B cell (primary cell): ENCODE results near the gene CEP131. TPM values are rescaled to one million over a fixed set of nuclear protein-coding genes. Genes with fewer than 3 reads are reported as not detected.

Experiments
- ATAC-seq: fragments of 200-7000 bp; cut with Tn5 transposase; one replicate; pipeline ENCODE4 v1.10.0; 2021; ENCODE audit warnings: low read depth, mild to moderate bottlenecking, moderate number of reproducible peaks, moderate library complexity
- CTCF ChIA-PET: fragments of 350-600 bp; sonication (Branson Sonifier 250); formaldehyde crosslinking; loops from one replicate; lab custom pipeline; 2021; ENCODE audit warnings: antibody characterized with exemption, inconsistent platforms; lab: Charles Lee
- POLR2A ChIA-PET: fragments of 350-600 bp; sonication (Branson Sonifier 250); formaldehyde crosslinking; loops from one replicate; lab custom pipeline; 2021; ENCODE audit warnings: antibody characterized with exemption; lab: Charles Lee
- DNase-seq: peaks from one replicate; pipeline ENCODE4 v3.0.0; 2013
- H2AFZ ChIP-seq: 2 replicates; pipeline ENCODE4 v1.6.1; 2012; ENCODE audit warnings: mild to moderate bottlenecking, low read depth, low read length; ENCODE audit not compliant: insufficient read depth, poor library complexity, severe bottlenecking
- H3K27ac ChIP-seq, 2 donors: 1 replicate in 1 of 2; 2 replicates in 1 of 2; pipeline ENCODE4 v1.5.1; 2012 to 2013; ENCODE audit warnings: low read length in 2 of 2, mild to moderate bottlenecking in 2 of 2, moderate library complexity in 1 of 2
- H3K27me3 ChIP-seq, 4 experiments: fragments of 200-600 bp in 1 of 4; sonication (generic) in 1 of 4; replicated peaks in 1 of 4; 1 replicate in 2 of 4; 2 replicates in 2 of 4; pipeline versions ENCODE4 v1.6.1 to v1.7.0; 2013 to 2016; ENCODE audit warnings: low read length in 3 of 4, mild to moderate bottlenecking in 2 of 4, mixed read lengths in 1 of 4, moderate library complexity in 1 of 4; ENCODE audit not compliant: insufficient read depth in 4 of 4, control insufficient read depth in 3 of 4; ENCODE audit errors: control extremely low read depth in 1 of 4
- H3K36me3 ChIP-seq, 2 experiments: replicated peaks in 1 of 2; 1 replicate in 1 of 2; 2 replicates in 1 of 2; pipeline versions ENCODE4 v1.6.1 to v1.7.1; 2013; ENCODE audit warnings: low read length in 1 of 2; ENCODE audit not compliant: insufficient read depth in 2 of 2, control insufficient read depth in 1 of 2; ENCODE audit errors: control extremely low read depth in 1 of 2, extremely low read depth in 1 of 2
- H3K4me1 ChIP-seq, 2 donors: fragments of 200-600 bp in 1 of 2; sonication (generic) in 1 of 2; 1 replicate in 1 of 2; 2 replicates in 1 of 2; pipeline versions ENCODE4 v1.5.1 to v1.6.1; 2013 to 2017; ENCODE audit warnings: low read length in 2 of 2; ENCODE audit not compliant: control insufficient read depth in 2 of 2, insufficient read depth in 2 of 2
- H3K4me2 ChIP-seq: replicated peaks from 2 replicates; pipeline ENCODE3; 2012; ENCODE audit warnings: mild to moderate bottlenecking, low read depth, low read length; ENCODE audit not compliant: poor library complexity, severe bottlenecking
- H3K4me3 ChIP-seq, 5 experiments: fragments of 200-600 bp in 1 of 5; sonication (generic) in 1 of 5; 1 replicate in 3 of 5; 2 replicates in 2 of 5; pipeline versions ENCODE4 v1.5.1 to v1.7.0; 2011 to 2016; ENCODE audit warnings: low read length in 4 of 5, mild to moderate bottlenecking in 4 of 5, low read depth in 2 of 5, control low read depth in 1 of 5, moderate library complexity in 1 of 5; ENCODE audit not compliant: insufficient read depth in 1 of 5; ENCODE audit errors: control extremely low read depth in 1 of 5, extremely low read depth in 1 of 5
- H3K79me2 ChIP-seq: fragments of 200-600 bp; sonication (generic); one replicate; pipeline ENCODE4 v1.6.0; 2016; ENCODE audit warnings: low read length; ENCODE audit not compliant: control insufficient read depth, insufficient read depth
- H3K9ac ChIP-seq: fragments of 200-600 bp; sonication (generic); 2 replicates; pipeline ENCODE4 v1.6.1; 2017; ENCODE audit warnings: mild to moderate bottlenecking, low read length, moderate library complexity
- H3K9me3 ChIP-seq, 3 donors: one replicate each; pipeline versions ENCODE4 v1.6.1 to v1.7.1; 2013; ENCODE audit warnings: low read length in 2 of 3; ENCODE audit not compliant: control insufficient read depth in 2 of 3, insufficient read depth in 1 of 3; ENCODE audit errors: control extremely low read depth in 1 of 3
- H4K20me1 ChIP-seq: 2 replicates; pipeline ENCODE4 v1.6.0; 2012; ENCODE audit warnings: mild to moderate bottlenecking, low read length; ENCODE audit not compliant: insufficient read depth, control insufficient read depth, poor library complexity, severe bottlenecking
- H3K27ac Mint-ChIP-seq: one replicate; pipeline ENCODE4 v1.8.0; 2021; ENCODE audit warnings: mixed read lengths
- H3K27me3 Mint-ChIP-seq: one replicate; pipeline ENCODE4 v1.8.0; 2021; ENCODE audit warnings: mixed read lengths
- H3K4me1 Mint-ChIP-seq: one replicate; pipeline ENCODE4 v1.8.0; 2021; ENCODE audit warnings: mixed read lengths
- H3K4me3 Mint-ChIP-seq: one replicate; pipeline ENCODE4 v1.8.0; 2021; ENCODE audit warnings: mixed read lengths
- H3K9me3 Mint-ChIP-seq: one replicate; pipeline ENCODE4 v1.8.0; 2022; ENCODE audit warnings: mixed read lengths; ENCODE audit not compliant: insufficient read depth
- CTCF ChIP-seq: fragments of 200-600 bp; IDR thresholded peaks from one replicate; pipeline ENCODE4 v1.8.0; 2022; ENCODE audit warnings: antibody characterized with exemption, mild to moderate bottlenecking
- EZH2 ChIP-seq: IDR thresholded peaks from 2 replicates; pipeline ENCODE4 v1.6.1; 2012; ENCODE audit warnings: borderline replicate concordance, low read depth, mild to moderate bottlenecking, moderate library complexity, low read length; ENCODE audit not compliant: insufficient read depth, poor library complexity, severe bottlenecking
- WGBS: methylation state at CpG from one replicate; pipeline ENCODE4 v1.1.5; 2013; ENCODE audit warnings: missing lambda C conversion rate; ENCODE audit not compliant: insufficient coverage; 5-methylcytosine and 5-hydroxymethylcytosine counted together
- intact Hi-C: fragments of 100-400 bp; cut with micrococcal nuclease; formaldehyde crosslinking; loops from one replicate; pipeline ENCODE4 v1.10.0; 2022
- polyA plus RNA-seq: library from polyadenylated mRNA; depleted of rRNA; stranded (reverse); fragments of >200 nt; gene quantifications from 2 replicates; pipeline ENCODE4 v1.2.3, GENCODE V29; 2012
- total RNA-seq, 2 donors: library from RNA; stranded (reverse); fragments of 120-200 nt in 1 of 2; gene quantifications; 1 replicate in 1 of 2; 2 replicates in 1 of 2; pipeline versions ENCODE4 v1.2.3 to v1.2.4, GENCODE V29; 2013 to 2022

The CEP131 gene
- total and polyA plus RNA-seq, 2 donors (not counting 1 experiment from before 2014, with no cell fraction given), result 18.8 to 25.5 TPM

- no peak overlapping the region for H3K27ac ChIP-seq
- no peak overlapping the region for H3K4me2 ChIP-seq
- no peaks in the 10 kb centered on the region for H3K9me3 Mint-ChIP-seq
- H3K27me3 Mint-ChIP-seq, result peaks cover 29% of the 10 kb centered on the region
- H3K9me3 ChIP-seq, result peaks cover 0 to 8% (median 0%) of the 10 kb centered on the region in 3 donors
- H3K79me2 ChIP-seq, result no peaks in the 10 kb centered on the region
- intact Hi-C loops, result no loop called here
- peaks cover 4% of the 10 kb centered on the region for H3K4me1 Mint-ChIP-seq
- H3K9ac ChIP-seq, result no peak overlapping the region
- no peaks in the 10 kb centered on the region for H3K36me3 ChIP-seq
- no peak for ATAC-seq
- H3K4me1 ChIP-seq, result peaks cover 10 to 17% of the 10 kb centered on the region in 2 donors
- H4K20me1 ChIP-seq, result no peaks in the 10 kb centered on the region
- no peak for DNase-seq
- H3K27ac Mint-ChIP-seq, result no peak overlapping the region
- no peak overlapping the region for H3K4me3 ChIP-seq
- 93% methylated on average over 9 of the region's 11 CpGs for WGBS
- peaks cover 0 to 51% (median 15%) of the 10 kb centered on the region in 4 experiments for H3K27me3 ChIP-seq
- ChIA-PET CTCF (no interaction called here), POLR2A (no interaction called here)
- TF ChIP-seq EZH2 (no peak), CTCF (no peak)
- no peak overlapping the region for H3K4me3 Mint-ChIP-seq
- no peak overlapping the region for H2AFZ ChIP-seq
Observed at GRCh38 chr17:81162491-81162890, 60.3 kb downstream of the CEP131 start.

DNA sequence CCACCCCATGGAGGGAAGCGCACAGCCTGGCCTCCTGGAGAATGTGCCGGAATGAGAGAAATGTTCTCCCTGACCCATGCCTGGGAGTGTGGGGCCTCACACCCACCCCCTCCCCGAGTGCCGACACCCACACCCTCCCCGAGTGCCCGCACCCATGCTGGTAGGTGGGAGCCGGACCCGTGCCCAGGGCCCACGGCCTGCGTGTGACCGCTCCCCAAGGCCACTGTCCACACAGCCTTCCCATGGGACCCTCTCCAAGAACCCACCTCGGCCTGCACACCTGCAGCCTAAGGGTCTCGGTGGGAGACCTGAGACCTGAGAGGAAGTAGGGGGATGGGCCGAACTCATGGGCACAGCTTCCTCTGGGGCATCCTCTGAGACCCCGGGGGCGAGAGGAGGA, 60.8 kb downstream of the CEP131 start:
- Histone ChIP-seq H3K27me3 (peaks cover 0 to 45% (median 14%) of the 10 kb centered on the region in 4 experiments), H3K9ac (no peak overlapping the region), H2AFZ (no peak overlapping the region), H3K79me2 (no peaks in the 10 kb centered on the region), H3K9me3 (peaks cover 0 to 6% (median 0%) of the 10 kb centered on the region in 3 donors), H4K20me1 (no peaks in the 10 kb centered on the region), H3K4me3 (no peak overlapping the region), H3K4me2 (no peak overlapping the region), H3K4me1 (peaks cover 10 to 17% of the 10 kb centered on the region in 2 donors), H3K36me3 (no peaks in the 10 kb centered on the region), H3K27ac (no peak overlapping the region)
- WGBS, result 76% methylated on average over 13 of the region's 16 CpGs
- Mint-ChIP-seq H3K4me3 (no peak overlapping the region), H3K27me3 (peaks cover 25% of the 10 kb centered on the region), H3K9me3 (no peaks in the 10 kb centered on the region), H3K4me1 (peaks cover 2% of the 10 kb centered on the region), H3K27ac (no peak overlapping the region)
- TF ChIP-seq EZH2 (no peak), CTCF (no peak)
- ChIA-PET CTCF (no interaction called here), POLR2A (no interaction called here)
- DNase-seq, result no peak
- ATAC-seq, result no peak
- intact Hi-C loops, result no loop called here
